Cardiac muscle cell (in vitro differentiated cells and primary cell): ENCODE results near the gene PTPRB. TPM values are rescaled to one million over a fixed set of nuclear protein-coding genes. Genes with fewer than 3 reads are reported as not detected.

ENCODE experiments used
- DNase-seq, 2 donors: peaks; one replicate each; pipeline versions ENCODE4 v3.0.0 to v3.0.0-alpha.2; 2010 to 2017; ENCODE audit warnings: low read depth in 1 of 2, low spot score in 1 of 2
- H3K27ac ChIP-seq: fragments of 200-600 bp; sonication (generic); 2 replicates; pipeline ENCODE4 v1.5.1; 2016
- H3K27me3 ChIP-seq: fragments of 200-600 bp; sonication (generic); 2 replicates; pipeline ENCODE4 v1.6.0; 2016; ENCODE audit warnings: control low read depth
- H3K36me3 ChIP-seq: fragments of 200-600 bp; sonication (generic); 2 replicates; pipeline ENCODE4 v1.5.1; 2016; ENCODE audit warnings: control low read depth
- H3K4me1 ChIP-seq: fragments of 200-600 bp; sonication (generic); 2 replicates; pipeline ENCODE4 v1.8.1; 2017; ENCODE audit warnings: low read depth, mild to moderate bottlenecking, mixed run types
- H3K4me3 ChIP-seq: fragments of 200-600 bp; sonication (generic); 2 replicates; pipeline ENCODE4 v1.5.1; 2016; ENCODE audit warnings: mild to moderate bottlenecking
- H3K9me3 ChIP-seq: fragments of 200-600 bp; sonication (generic); 2 replicates; pipeline ENCODE4 v1.5.1; 2017; ENCODE audit warnings: low read depth, mild to moderate bottlenecking, control low read depth
- CTCF ChIP-seq: IDR thresholded peaks from 2 replicates; pipeline ENCODE4 v1.5.1; 2012; ENCODE audit warnings: low read depth, mild to moderate bottlenecking, low read length
- polyA plus RNA-seq: library from polyadenylated mRNA; unstranded; fragments of >200 nt; fragmentation: Nextera tagmentation; extraction: Ambion mirVana; gene quantifications from 2 replicates; pipeline ENCODE4 v1.2.1, GENCODE V29; 2016
- total RNA-seq: library from RNA; depleted of rRNA; stranded (reverse); fragments of >200 nt; gene quantifications from 2 replicates; pipeline ENCODE4 v1.2.3, GENCODE V29; 2016

PTPRB gene
- total and polyA plus RNA-seq, 2 experiments from 2014 or later, result 0.21 to 0.31 TPM

GRCh38 chr12:70644861-70645260 is 7.6 kb upstream of the PTPRB start:
- H3K27ac ChIP-seq, result no peak overlapping the region

GRCh38 chr12:70643939-70644338 is 6.7 kb upstream of the PTPRB start:
- Histone ChIP-seq H3K36me3 (no peaks in the 10 kb centered on the region), H3K4me1 (no peaks in the 10 kb centered on the region), H3K27me3 (no peaks in the 10 kb centered on the region), H3K27ac (no peak overlapping the region), H3K4me3 (no peak overlapping the region), H3K9me3 (no peaks in the 10 kb centered on the region)
- no peak for DNase-seq
- TF ChIP-seq CTCF, result no peak

More at GRCh38 chr12:70644861-70645260, 7.6 kb upstream of the PTPRB start:
- H3K4me3 ChIP-seq, result no peak overlapping the region
- no peak for TF ChIP-seq CTCF
- no peaks in the 10 kb centered on the region for H3K36me3 ChIP-seq
- DNase-seq, result no peak
- H3K9me3 ChIP-seq, result no peaks in the 10 kb centered on the region
- no peaks in the 10 kb centered on the region for H3K4me1 ChIP-seq
- H3K27me3 ChIP-seq, result no peaks in the 10 kb centered on the region

GRCh38 chr12:70641691-70642090 is 4.5 kb upstream of the PTPRB start:
- Histone ChIP-seq H3K27ac (no peak overlapping the region), H3K9me3 (no peaks in the 10 kb centered on the region), H3K4me3 (no peak overlapping the region), H3K27me3 (no peaks in the 10 kb centered on the region), H3K36me3 (no peaks in the 10 kb centered on the region), H3K4me1 (no peaks in the 10 kb centered on the region)
- TF ChIP-seq CTCF, result no peak
- DNase-seq, result no peak

GRCh38 chr12:70640901-70641300 is 3.7 kb upstream of the PTPRB start:
- TF ChIP-seq CTCF, result no peak
- no peak overlapping the region for H3K4me3 ChIP-seq
- no peaks in the 10 kb centered on the region for H3K27me3 ChIP-seq
- DNase-seq, result no peak
- no peaks in the 10 kb centered on the region for H3K9me3 ChIP-seq
- H3K4me1 ChIP-seq, result no peaks in the 10 kb centered on the region
- no peak overlapping the region for H3K27ac ChIP-seq
- no peaks in the 10 kb centered on the region for H3K36me3 ChIP-seq

- Histone ChIP-seq H3K27me3 (no peaks in the 10 kb centered on the region), H3K27ac (no peak overlapping the region), H3K4me3 (no peak overlapping the region), H3K36me3 (no peaks in the 10 kb centered on the region), H3K4me1 (no peaks in the 10 kb centered on the region), H3K9me3 (no peaks in the 10 kb centered on the region)
- DNase-seq, result no peak
- no peak for TF ChIP-seq CTCF
Measured at GRCh38 chr12:70639535-70639934, 2.3 kb upstream of the PTPRB start.
